ENCODE data around the gene WWOX. TPM values are rescaled to one million over a fixed set of nuclear protein-coding genes. Genes with fewer than 3 reads are reported as not detected.

WWOX gene
- total and polyA plus RNA-seq, 2 donors (not counting 3 experiments of a cell fraction or from before 2014, with no cell fraction given), result 6.2 to 12.5 TPM

DNA sequence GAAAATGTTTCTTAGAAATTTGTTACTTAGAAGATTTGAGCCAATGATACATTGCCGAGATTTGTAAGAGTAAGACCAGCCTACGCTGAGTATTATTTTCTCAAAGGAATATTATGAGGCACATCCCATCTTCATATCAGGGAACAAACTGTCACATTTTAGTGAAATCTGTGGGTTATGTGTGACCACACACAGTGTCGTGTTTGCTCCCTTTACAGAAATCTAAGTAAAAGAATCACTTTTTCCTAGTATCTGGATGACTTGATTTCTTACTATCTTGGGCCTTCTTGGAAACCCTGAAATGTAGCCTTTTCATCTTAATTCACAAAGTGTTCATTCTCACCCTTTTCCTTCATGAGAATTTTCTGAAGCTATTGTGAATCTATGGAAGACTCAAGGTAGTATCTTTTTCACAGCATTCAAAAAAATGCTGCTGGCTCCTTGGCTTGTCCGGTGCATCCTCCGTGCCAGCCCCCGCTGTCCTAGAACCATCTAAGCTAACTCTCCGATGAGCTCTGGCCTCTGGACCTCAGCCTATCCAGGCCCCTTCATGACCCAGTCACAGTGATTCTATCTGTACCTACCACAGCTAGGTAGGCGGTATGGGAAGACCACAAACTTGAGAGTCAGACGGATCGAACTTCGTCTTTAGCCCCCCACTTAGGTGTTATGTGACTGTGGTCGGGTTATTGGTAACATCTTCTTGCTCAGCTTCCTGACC is 976.8 kb downstream of the WWOX start:
- dilution Hi-C loops (cut with MboI; ENCODE audit: extremely low pct_ligation_motif_present, low sequenced_read_pairs), result no loop called here
- Histone ChIP-seq H4K20me1 (replicated peaks; ENCODE audit: control insufficient read depth, extremely low read depth, insufficient read depth, low read length) (no peaks in the 10 kb centered on the region), H3K79me2 (ENCODE audit: control insufficient read depth, insufficient read depth, low read length) (no peaks in the 10 kb centered on the region), H3K36me3 (ENCODE audit: control insufficient read depth in 2 of 2, extremely low read depth in 1 of 2, insufficient read depth in 2 of 2, low read length in 2 of 2) (no peaks in the 10 kb centered on the region), H3K4me1 (ENCODE audit: control insufficient read depth, extremely low read depth, insufficient read depth, low read length) (no peaks in the 10 kb centered on the region), H3K9ac (replicated peaks; ENCODE audit: extremely low read depth, insufficient read depth, low read length) (no peak overlapping the region), H3K27me3 (ENCODE audit: control insufficient read depth in 2 of 2, insufficient read depth in 2 of 2, low read length in 2 of 2) (no peaks in the 10 kb centered on the region), H3K4me3 (replicated peaks in 1 of 3; ENCODE audit: insufficient read depth in 1 of 3, low read depth in 1 of 3, low read length in 3 of 3) (no peak overlapping the region), H3K9me3 (replicated peaks; ENCODE audit: control insufficient read depth, insufficient read depth, low read length) (no peaks in the 10 kb centered on the region), H3K4me2 (ENCODE audit: insufficient read depth, low read length) (no peak overlapping the region), H3K27ac (ENCODE audit: insufficient read depth, low read depth, low read length) (no peak overlapping the region), H3K9me1 (replicated peaks; ENCODE audit: control insufficient read depth, extremely low read depth, insufficient read depth, low read length) (no peaks in the 10 kb centered on the region), H2AFZ (ENCODE audit: low read depth, low read length) (no peak overlapping the region)
- no peak for DNase-seq (ENCODE audit: low read depth, low spot score)
- no TSS peak for BruUV-seq (replicated peaks)
- ChIA-PET POLR2A (no interaction called here), CTCF (no interaction called here)
- no peak for FAIRE-seq
- TF ChIP-seq MYC (IDR thresholded peaks at IDR 0.05; ENCODE audit: low read depth, low read length), result no peak
- no peak for TF ChIP-seq POLR2A (IDR thresholded peaks at IDR 0.05; ENCODE audit: low read depth, low read length)
- TF ChIP-seq FOS (IDR thresholded peaks at IDR 0.05; ENCODE audit: borderline replicate concordance, insufficient read depth, low read length), result no peak
- TF ChIP-seq, protein P1, sequence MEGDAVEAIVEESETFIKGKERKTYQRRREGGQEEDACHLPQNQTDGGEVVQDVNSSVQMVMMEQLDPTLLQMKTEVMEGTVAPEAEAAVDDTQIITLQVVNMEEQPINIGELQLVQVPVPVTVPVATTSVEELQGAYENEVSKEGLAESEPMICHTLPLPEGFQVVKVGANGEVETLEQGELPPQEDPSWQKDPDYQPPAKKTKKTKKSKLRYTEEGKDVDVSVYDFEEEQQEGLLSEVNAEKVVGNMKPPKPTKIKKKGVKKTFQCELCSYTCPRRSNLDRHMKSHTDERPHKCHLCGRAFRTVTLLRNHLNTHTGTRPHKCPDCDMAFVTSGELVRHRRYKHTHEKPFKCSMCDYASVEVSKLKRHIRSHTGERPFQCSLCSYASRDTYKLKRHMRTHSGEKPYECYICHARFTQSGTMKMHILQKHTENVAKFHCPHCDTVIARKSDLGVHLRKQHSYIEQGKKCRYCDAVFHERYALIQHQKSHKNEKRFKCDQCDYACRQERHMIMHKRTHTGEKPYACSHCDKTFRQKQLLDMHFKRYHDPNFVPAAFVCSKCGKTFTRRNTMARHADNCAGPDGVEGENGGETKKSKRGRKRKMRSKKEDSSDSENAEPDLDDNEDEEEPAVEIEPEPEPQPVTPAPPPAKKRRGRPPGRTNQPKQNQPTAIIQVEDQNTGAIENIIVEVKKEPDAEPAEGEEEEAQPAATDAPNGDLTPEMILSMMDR (IDR thresholded peaks at IDR 0.05; ENCODE audit: extremely low read depth in 1 of 2, insufficient read depth in 1 of 2, low read depth in 1 of 2, low read length in 2 of 2), result no peak
- TF ChIP-seq, protein P2, sequence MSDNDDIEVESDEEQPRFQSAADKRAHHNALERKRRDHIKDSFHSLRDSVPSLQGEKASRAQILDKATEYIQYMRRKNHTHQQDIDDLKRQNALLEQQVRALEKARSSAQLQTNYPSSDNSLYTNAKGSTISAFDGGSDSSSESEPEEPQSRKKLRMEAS (IDR thresholded peaks at IDR 0.05; ENCODE audit: insufficient read depth, insufficient read length), result no peak
- TF ChIP-seq POLR2AphosphoS5 (IDR thresholded peaks at IDR 0.05; ENCODE audit: insufficient read depth, low read depth, low read length), result no peak
- TF ChIP-seq EZH2 (IDR thresholded peaks at IDR 0.05; ENCODE audit: borderline replicate concordance, low read depth, low read length, severe bottlenecking), result no peak
- no peak for TF ChIP-seq JUN (IDR thresholded peaks at IDR 0.05; ENCODE audit: borderline replicate concordance, insufficient read depth, insufficient read length, low read depth)
- TF ChIP-seq GATA2 (IDR thresholded peaks at IDR 0.05; ENCODE audit: insufficient read depth, insufficient read length, low read depth, low read length), result no peak
- intact Hi-C loops (cut with micrococcal nuclease), result no loop called here
